Epithelial cell of proximal tubule (primary cell): ENCODE measurements around the gene KCNG2. TPM values are rescaled to one million over a fixed set of nuclear protein-coding genes. Genes with fewer than 3 reads are reported as not detected.

Source experiments
- DNase-seq: peaks from one replicate; pipeline ENCODE4 v3.0.0-alpha.2; 2011; ENCODE audit warnings: low read depth
- H3K4me3 ChIP-seq: 2 replicates; pipeline ENCODE4 v1.5.1; 2011; ENCODE audit warnings: low read depth, mild to moderate bottlenecking, low read length
- CTCF ChIP-seq: conservative IDR thresholded peaks from 2 replicates; pipeline ENCODE4 v1.5.1; 2012; ENCODE audit warnings: low read depth, mild to moderate bottlenecking, low read length
- total RNA-seq: library from RNA; depleted of rRNA; stranded (reverse); fragments of >200 nt; gene quantifications from 2 replicates; pipeline ENCODE4 v1.2.3, GENCODE V29; 2015

Gene KCNG2
- total RNA-seq, 1 donor from 2014 or later, result not detected

DNA sequence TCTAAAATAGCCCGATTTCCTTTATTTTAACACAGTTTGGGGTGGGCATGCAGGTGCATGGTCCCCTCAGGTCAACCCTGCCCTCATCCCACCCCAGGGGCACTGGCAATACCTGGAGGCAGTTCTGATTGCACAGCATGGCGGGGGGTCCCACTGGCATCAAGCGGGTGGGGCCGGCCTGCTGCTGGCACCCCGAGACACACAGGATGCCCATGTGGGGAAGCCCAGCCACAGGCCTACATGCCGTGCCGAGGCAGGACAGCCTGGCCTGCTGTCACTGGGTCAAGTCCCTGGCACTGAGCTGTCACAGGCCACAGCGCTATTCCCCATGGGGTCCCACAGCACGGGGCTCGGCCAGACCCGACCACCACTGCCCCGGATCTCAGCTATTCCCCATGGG is 11.9 kb upstream of the KCNG2 start:
- DNase-seq, result no peak
- no peak for TF ChIP-seq CTCF
- no peak overlapping the region for H3K4me3 ChIP-seq

DNA sequence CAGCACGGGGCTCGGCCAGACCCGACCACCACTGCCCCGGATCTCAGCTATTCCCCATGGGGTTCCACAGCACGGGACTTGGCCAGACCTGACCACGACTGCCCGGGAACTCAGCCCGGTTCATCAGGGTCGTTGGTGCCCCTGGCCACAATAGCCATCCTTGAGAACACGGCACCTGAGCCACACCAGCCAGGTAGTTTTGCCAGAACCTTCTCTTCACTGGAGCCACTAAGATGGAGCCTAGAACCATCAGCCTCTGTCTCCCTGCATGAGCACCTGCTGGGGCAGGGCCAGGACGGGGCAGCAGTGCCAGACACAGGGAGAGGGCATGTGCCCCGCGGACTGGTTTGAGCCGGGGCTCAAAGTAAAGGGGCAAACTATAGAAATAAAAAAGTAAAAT is 11.4 kb upstream of the KCNG2 start:
- no peak overlapping the region for H3K4me3 ChIP-seq
- no peak for TF ChIP-seq CTCF
- no peak for DNase-seq

- DNase-seq, result no peak
- TF ChIP-seq CTCF, result no peak
- no peak overlapping the region for H3K4me3 ChIP-seq
Measured at GRCh38 chr18:79786786-79787526, 10.8 kb upstream of the KCNG2 start.

GRCh38 chr18:79787527-79787864 is 10.2 kb upstream of the KCNG2 start:
- no peak for TF ChIP-seq CTCF
- no peak overlapping the region for H3K4me3 ChIP-seq

GRCh38 chr18:79787865-79788733 is 9.6 kb upstream of the KCNG2 start:
- no peak for TF ChIP-seq CTCF
- peak overlapping the region; percentile 21 for H3K4me3 ChIP-seq
- DNase-seq, result no peak

More at GRCh38 chr18:79787527-79787864, 10.2 kb upstream of the KCNG2 start:
- no peak for DNase-seq

GRCh38 chr18:79788734-79789085 is 9.0 kb upstream of the KCNG2 start:
- DNase-seq, result no peak
- no peak for TF ChIP-seq CTCF
- no peak overlapping the region for H3K4me3 ChIP-seq
